K562 treated with DMSO at 1 percent for 48 hours (cell line): ENCODE measurements around the gene GABRG3. TPM values are rescaled to one million over a fixed set of nuclear protein-coding genes. Genes with fewer than 3 reads are reported as not detected.

Experiments
- total RNA-seq: library from RNA; unstranded; fragments of 300-600 nt; gene quantifications from 2 replicates; pipeline ENCODE4 v1.2.3, GENCODE V29; 2022; ENCODE audit warnings: low replicate concordance; ENCODE audit errors: extremely low read depth

The GABRG3 gene
- not detected in 2 replicates for total RNA-seq

DNA sequence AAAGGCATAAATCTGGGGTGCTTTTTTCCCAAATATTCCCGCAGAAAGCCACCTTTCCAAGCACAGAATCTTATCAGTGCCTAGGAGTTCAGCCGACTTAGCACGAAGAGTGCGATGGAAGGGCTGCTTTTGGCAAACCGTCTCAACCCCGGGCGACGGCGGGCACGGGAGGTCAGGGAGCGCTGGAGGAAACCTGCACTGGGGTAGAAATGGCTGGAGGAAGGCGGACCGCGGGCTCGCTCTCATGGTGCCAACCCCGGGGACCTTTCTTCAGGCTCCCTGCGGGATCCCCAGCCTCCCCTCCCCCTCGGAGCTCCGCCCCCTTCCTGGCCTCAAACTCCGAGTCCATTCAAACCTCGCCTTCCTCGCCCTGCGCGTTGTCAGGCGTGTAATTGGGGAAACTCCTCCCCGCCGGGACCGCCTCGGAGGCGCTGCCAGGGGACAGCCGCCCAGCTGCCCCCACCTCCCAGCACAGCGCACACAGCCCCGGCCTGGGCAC, at the start of gene GABRG3:
GABRG3 (plus strand) TSS at position 470 of the 499 bp plus-strand sequence.

Other genes starting within 250 kb of the GABRG3 start
- not detected in 2 replicates for gene GABRB3, start 198.1 kb upstream of the GABRG3 start, total RNA-seq
- gene GABRA5, start 104.1 kb upstream of the GABRG3 start, total RNA-seq, result not detected in 2 replicates